Stimulated activated memory B cell treated with anti-CD40 and anti-IgM and Interleukin-4, amounts not matched to agents 10 μg/mL and 1 μg/mL and 100 μg/mL, for 72 hours (primary cell): Measurements from ENCODE around the gene WWOX.

Experiments
- ATAC-seq: fragments of 150-1000 bp; cut with Tn5 transposase; 2 replicates; pipeline ENCODE4 v1.10.0; 2021
- H3K27ac Mint-ChIP-seq: one replicate; pipeline ENCODE4 v1.8.0; 2022; ENCODE audit warnings: mild to moderate bottlenecking, mixed read lengths
- H3K27me3 Mint-ChIP-seq: one replicate; pipeline ENCODE4 v1.8.0; 2022; ENCODE audit warnings: mixed read lengths
- H3K36me3 Mint-ChIP-seq: one replicate; pipeline ENCODE4 v1.8.0; 2022; ENCODE audit warnings: mixed read lengths
- H3K4me1 Mint-ChIP-seq: one replicate; pipeline ENCODE4 v1.8.0; 2022; ENCODE audit warnings: mixed read lengths
- H3K4me3 Mint-ChIP-seq: one replicate; pipeline ENCODE4 v1.8.0; 2022; ENCODE audit warnings: mild to moderate bottlenecking, moderate library complexity, mixed read lengths
- H3K9me3 Mint-ChIP-seq: one replicate; pipeline ENCODE4 v1.8.0; 2022; ENCODE audit warnings: mixed read lengths

Gene WWOX

GRCh38 chr16:78796221-78796866 lies 696.9 kb downstream of the WWOX start:
- no peaks in the 10 kb centered on the region for H3K9me3 Mint-ChIP-seq
- ATAC-seq, result no peak
- no peak overlapping the region for H3K27ac Mint-ChIP-seq
- no peak overlapping the region for H3K4me3 Mint-ChIP-seq
- H3K36me3 Mint-ChIP-seq, result no peaks in the 10 kb centered on the region
- no peaks in the 10 kb centered on the region for H3K27me3 Mint-ChIP-seq
- no peaks in the 10 kb centered on the region for H3K4me1 Mint-ChIP-seq

- Mint-ChIP-seq H3K4me3 (no peak overlapping the region), H3K4me1 (no peaks in the 10 kb centered on the region), H3K27ac (no peak overlapping the region), H3K9me3 (no peaks in the 10 kb centered on the region), H3K36me3 (peaks cover 6% of the 10 kb centered on the region), H3K27me3 (no peaks in the 10 kb centered on the region)
- ATAC-seq, result no peak
Observed at GRCh38 chr16:78799429-78799828, 700.0 kb downstream of the WWOX start.

DNA sequence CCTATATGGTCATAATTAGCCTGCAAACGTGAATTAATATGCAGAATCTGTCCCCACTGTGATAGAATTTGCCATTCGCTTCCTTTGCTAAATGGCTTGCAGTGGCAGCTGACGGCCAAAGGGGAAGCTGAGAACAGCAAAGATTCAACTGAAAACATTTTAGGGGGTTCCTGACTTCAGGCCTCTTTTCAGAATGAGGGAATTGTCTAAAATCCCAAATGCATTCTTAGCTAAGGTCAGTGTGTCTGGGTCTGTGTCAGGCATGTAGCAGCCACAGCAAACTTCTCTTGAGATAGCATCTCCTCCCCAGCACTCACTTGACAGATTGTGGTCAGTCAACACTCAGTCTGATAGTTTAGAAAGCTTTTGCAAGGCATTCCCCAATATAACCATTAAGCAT lies 701.1 kb downstream of the WWOX start:
- Mint-ChIP-seq H3K27me3 (no peaks in the 10 kb centered on the region), H3K9me3 (no peaks in the 10 kb centered on the region), H3K4me3 (no peak overlapping the region), H3K4me1 (no peaks in the 10 kb centered on the region), H3K27ac (no peak overlapping the region), H3K36me3 (peaks cover 8% of the 10 kb centered on the region)
- no peak for ATAC-seq

GRCh38 chr16:78804058-78804735 lies 704.7 kb downstream of the WWOX start:
- Mint-ChIP-seq H3K9me3 (no peaks in the 10 kb centered on the region), H3K36me3 (peaks cover 12% of the 10 kb centered on the region), H3K4me3 (no peak overlapping the region), H3K27me3 (no peaks in the 10 kb centered on the region), H3K27ac (no peak overlapping the region), H3K4me1 (no peaks in the 10 kb centered on the region)
- no peak for ATAC-seq

- Mint-ChIP-seq H3K4me1 (no peaks in the 10 kb centered on the region), H3K4me3 (no peak overlapping the region), H3K36me3 (peaks cover 12% of the 10 kb centered on the region), H3K27me3 (no peaks in the 10 kb centered on the region), H3K9me3 (no peaks in the 10 kb centered on the region), H3K27ac (no peak overlapping the region)
- no peak for ATAC-seq
Observed at GRCh38 chr16:78805556-78805955, 706.1 kb downstream of the WWOX start.

- H3K4me1 Mint-ChIP-seq, result no peaks in the 10 kb centered on the region
- no peak overlapping the region for H3K27ac Mint-ChIP-seq
- H3K36me3 Mint-ChIP-seq, result no peaks in the 10 kb centered on the region
- no peak overlapping the region for H3K4me3 Mint-ChIP-seq
- H3K27me3 Mint-ChIP-seq, result no peaks in the 10 kb centered on the region
- ATAC-seq, result no peak
- H3K9me3 Mint-ChIP-seq, result no peaks in the 10 kb centered on the region
Observed at GRCh38 chr16:78811247-78811646, 711.8 kb downstream of the WWOX start.

GRCh38 chr16:78812582-78812981 lies 713.1 kb downstream of the WWOX start:
- ATAC-seq, result no peak
- H3K27ac Mint-ChIP-seq, result no peak overlapping the region
- H3K27me3 Mint-ChIP-seq, result no peaks in the 10 kb centered on the region
- no peaks in the 10 kb centered on the region for H3K4me1 Mint-ChIP-seq
- H3K9me3 Mint-ChIP-seq, result no peaks in the 10 kb centered on the region
- H3K4me3 Mint-ChIP-seq, result no peak overlapping the region
- no peaks in the 10 kb centered on the region for H3K36me3 Mint-ChIP-seq

GRCh38 chr16:78813661-78814311 lies 714.3 kb downstream of the WWOX start:
- Mint-ChIP-seq H3K4me3 (no peak overlapping the region), H3K27ac (no peak overlapping the region), H3K36me3 (no peaks in the 10 kb centered on the region), H3K4me1 (no peaks in the 10 kb centered on the region), H3K9me3 (no peaks in the 10 kb centered on the region), H3K27me3 (no peaks in the 10 kb centered on the region)
- no peak for ATAC-seq

DNA sequence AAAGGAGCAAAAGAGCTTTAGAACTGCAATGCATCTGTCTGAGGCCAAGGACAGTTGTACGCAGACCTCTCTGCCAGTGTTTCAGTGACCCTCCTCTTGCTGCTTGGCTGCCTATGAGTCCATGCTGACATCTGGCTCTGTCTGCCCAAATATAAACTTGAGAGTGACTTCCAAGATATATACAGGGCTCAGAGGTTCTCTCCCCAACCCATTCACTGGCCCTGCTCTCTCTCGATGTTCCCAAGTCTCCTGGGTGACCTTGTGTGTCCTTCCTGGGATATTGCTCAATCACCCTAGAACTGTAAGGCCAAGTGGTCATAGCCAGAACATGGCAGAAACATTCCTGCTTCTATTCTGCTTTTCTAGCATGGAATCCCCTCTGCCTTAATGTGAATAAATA lies 716.3 kb downstream of the WWOX start:
- ATAC-seq, result no peak
- Mint-ChIP-seq H3K4me3 (no peak overlapping the region), H3K27me3 (no peaks in the 10 kb centered on the region), H3K4me1 (no peaks in the 10 kb centered on the region), H3K36me3 (no peaks in the 10 kb centered on the region), H3K9me3 (no peaks in the 10 kb centered on the region), H3K27ac (no peak overlapping the region)

GRCh38 chr16:78816499-78817195 lies 717.2 kb downstream of the WWOX start:
- H3K4me1 Mint-ChIP-seq, result no peaks in the 10 kb centered on the region
- ATAC-seq, result no peak
- H3K27me3 Mint-ChIP-seq, result no peaks in the 10 kb centered on the region
- no peaks in the 10 kb centered on the region for H3K9me3 Mint-ChIP-seq
- H3K27ac Mint-ChIP-seq, result no peak overlapping the region
- no peak overlapping the region for H3K4me3 Mint-ChIP-seq
- no peaks in the 10 kb centered on the region for H3K36me3 Mint-ChIP-seq

DNA sequence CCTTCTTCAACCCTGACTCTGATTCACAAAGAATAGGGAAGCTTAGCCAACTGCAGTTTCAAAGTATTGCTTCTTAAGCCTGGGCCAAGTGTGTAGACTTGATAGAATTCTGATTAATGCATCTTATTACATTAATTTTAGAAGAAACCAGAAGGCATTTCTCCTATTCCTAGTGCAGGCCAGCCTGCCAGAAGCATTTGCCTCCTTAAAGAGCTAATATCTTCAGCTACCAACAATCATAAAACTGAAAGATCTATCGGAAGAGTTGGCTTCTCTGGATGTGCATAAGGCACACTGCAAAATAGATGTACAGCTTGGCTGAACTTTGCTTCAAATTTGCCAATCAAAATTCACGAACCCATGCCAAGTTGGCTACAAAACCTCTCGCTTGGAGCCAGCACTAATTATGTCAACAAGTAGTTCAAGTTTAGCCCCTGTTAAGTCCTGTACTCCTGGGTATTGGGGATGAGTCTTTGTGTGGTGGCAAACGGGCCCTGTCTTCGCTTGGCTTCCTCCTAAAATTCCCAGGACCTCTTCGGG lies 717.8 kb downstream of the WWOX start:
- no peak for ATAC-seq
- H3K4me3 Mint-ChIP-seq, result no peak overlapping the region
- no peaks in the 10 kb centered on the region for H3K4me1 Mint-ChIP-seq
- H3K36me3 Mint-ChIP-seq, result no peaks in the 10 kb centered on the region
- H3K27ac Mint-ChIP-seq, result no peak overlapping the region
- H3K27me3 Mint-ChIP-seq, result no peaks in the 10 kb centered on the region
- H3K9me3 Mint-ChIP-seq, result no peaks in the 10 kb centered on the region

- Mint-ChIP-seq H3K9me3 (peaks cover 3% of the 10 kb centered on the region), H3K4me1 (no peaks in the 10 kb centered on the region), H3K36me3 (peaks cover 7% of the 10 kb centered on the region), H3K4me3 (no peak overlapping the region), H3K27ac (no peak overlapping the region), H3K27me3 (no peaks in the 10 kb centered on the region)
- no peak for ATAC-seq
Observed at GRCh38 chr16:78821335-78821734, 721.9 kb downstream of the WWOX start.

DNA sequence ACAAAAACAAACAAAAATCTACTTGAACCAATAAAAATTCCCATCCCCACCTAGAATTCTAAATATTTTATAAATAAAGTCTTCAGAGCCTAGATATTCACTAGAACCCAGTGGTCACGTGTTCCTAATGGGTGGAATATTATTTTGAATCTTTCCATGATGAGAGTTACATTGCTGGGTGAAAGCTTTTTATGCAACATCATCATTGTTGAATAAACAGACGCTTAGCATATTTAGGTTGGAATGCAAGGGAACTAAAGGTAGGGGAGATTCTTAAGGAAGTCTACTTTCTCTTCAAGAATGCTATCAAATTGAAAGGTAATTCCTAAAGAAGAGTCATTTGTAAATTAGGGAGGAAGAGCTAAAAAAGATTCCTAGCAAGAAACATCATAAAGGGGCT lies 723.1 kb downstream of the WWOX start:
- ATAC-seq, result no peak

DNA sequence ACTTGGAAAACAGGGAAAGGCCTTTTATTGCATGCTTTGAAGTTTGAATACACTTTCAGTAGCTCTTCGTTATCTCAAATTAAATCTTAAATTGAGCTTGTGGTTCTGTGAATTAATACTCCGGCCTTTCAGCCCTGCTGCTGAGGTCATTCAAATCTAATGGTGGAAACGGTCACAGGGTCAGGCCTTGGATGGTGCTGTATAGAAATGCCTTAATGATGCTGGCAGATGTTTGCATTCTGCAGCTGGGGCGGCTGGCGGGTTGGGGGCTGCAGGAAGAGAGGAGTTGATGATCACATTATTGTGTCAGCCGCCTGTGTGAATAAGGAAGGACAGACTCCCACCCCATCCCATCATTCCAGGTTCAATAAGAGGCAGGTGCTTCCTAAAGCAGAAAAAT lies 723.6 kb downstream of the WWOX start:
- H3K27ac Mint-ChIP-seq, result no peak overlapping the region
- no peaks in the 10 kb centered on the region for H3K27me3 Mint-ChIP-seq
- H3K4me1 Mint-ChIP-seq, result no peaks in the 10 kb centered on the region

More for the DNA sequence above, 723.1 kb downstream of the WWOX start:
- Mint-ChIP-seq H3K27ac (no peak overlapping the region), H3K9me3 (peaks cover 3% of the 10 kb centered on the region), H3K36me3 (peaks cover 7% of the 10 kb centered on the region), H3K4me1 (no peaks in the 10 kb centered on the region), H3K4me3 (no peak overlapping the region), H3K27me3 (no peaks in the 10 kb centered on the region)

DNA sequence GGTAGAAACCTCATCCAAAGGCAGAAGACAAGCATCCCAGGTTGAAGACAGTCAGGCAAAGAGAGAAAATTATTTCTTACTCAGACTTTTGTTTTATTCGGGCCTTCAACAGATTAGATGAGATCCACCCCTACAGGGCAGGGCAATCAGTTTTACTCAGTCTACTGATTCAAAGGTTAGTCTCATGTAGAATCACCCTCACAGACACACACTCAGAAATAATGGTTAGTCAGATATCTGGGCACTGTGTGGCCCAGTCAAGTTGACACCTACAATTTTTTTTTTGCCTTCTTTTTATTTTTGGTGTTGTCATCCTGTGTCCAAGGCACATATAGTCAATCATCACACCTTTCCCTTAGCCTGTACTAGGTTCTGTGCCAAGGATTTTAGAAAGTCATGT lies 729.8 kb downstream of the WWOX start:
- H3K9me3 Mint-ChIP-seq, result peaks cover 2% of the 10 kb centered on the region
- H3K4me1 Mint-ChIP-seq, result no peaks in the 10 kb centered on the region
- H3K27ac Mint-ChIP-seq, result no peak overlapping the region
- no peak overlapping the region for H3K4me3 Mint-ChIP-seq
- H3K27me3 Mint-ChIP-seq, result no peaks in the 10 kb centered on the region
- H3K36me3 Mint-ChIP-seq, result peaks cover 5% of the 10 kb centered on the region
- no peak for ATAC-seq

More for the DNA sequence above, 723.6 kb downstream of the WWOX start:
- ATAC-seq, result no peak
- Mint-ChIP-seq H3K36me3 (peaks cover 7% of the 10 kb centered on the region), H3K9me3 (peaks cover 3% of the 10 kb centered on the region), H3K4me3 (no peak overlapping the region)
